LNCAP (cell line): ENCODE results near the gene HDAC9.

Experiments used
- TF ChIP-seq, protein P1 (sequence below): fragments of 450-650 bp; IDR thresholded peaks from 2 replicates; pipeline ENCODE4 v1.5.1; 2017; ENCODE audit warnings: mild to moderate bottlenecking

The HDAC9 gene

DNA sequence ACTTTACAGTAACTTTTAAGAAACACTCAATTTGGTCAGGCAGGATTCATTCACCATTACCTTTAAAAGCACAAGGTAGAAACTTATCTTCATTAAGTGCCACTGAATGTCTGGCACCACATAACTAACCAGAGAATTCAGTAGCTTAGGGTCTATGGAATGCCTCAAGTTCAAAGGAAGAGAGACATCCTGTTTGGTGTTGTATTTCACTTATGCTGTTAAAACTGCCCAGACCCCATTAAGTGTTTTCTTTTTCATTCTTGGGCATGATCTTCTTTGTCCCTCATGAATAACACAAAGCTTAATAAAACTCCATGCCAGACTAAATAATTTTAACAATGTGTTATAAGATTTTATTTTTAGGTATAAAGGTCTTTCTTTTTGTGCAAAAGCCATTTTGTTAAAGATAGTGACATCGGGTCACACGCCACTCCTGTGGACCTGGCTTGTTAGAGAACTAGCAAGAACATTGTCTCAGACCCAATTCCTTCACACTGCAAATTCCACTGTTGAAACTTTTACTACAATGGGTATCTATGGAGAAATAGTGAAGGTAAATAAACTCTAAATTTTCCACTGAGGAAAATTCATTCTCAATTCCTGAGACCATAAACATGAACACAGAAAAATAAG is 400.9 kb downstream of the HDAC9 start:
- TF ChIP-seq, protein P1, sequence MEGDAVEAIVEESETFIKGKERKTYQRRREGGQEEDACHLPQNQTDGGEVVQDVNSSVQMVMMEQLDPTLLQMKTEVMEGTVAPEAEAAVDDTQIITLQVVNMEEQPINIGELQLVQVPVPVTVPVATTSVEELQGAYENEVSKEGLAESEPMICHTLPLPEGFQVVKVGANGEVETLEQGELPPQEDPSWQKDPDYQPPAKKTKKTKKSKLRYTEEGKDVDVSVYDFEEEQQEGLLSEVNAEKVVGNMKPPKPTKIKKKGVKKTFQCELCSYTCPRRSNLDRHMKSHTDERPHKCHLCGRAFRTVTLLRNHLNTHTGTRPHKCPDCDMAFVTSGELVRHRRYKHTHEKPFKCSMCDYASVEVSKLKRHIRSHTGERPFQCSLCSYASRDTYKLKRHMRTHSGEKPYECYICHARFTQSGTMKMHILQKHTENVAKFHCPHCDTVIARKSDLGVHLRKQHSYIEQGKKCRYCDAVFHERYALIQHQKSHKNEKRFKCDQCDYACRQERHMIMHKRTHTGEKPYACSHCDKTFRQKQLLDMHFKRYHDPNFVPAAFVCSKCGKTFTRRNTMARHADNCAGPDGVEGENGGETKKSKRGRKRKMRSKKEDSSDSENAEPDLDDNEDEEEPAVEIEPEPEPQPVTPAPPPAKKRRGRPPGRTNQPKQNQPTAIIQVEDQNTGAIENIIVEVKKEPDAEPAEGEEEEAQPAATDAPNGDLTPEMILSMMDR = no peak

DNA sequence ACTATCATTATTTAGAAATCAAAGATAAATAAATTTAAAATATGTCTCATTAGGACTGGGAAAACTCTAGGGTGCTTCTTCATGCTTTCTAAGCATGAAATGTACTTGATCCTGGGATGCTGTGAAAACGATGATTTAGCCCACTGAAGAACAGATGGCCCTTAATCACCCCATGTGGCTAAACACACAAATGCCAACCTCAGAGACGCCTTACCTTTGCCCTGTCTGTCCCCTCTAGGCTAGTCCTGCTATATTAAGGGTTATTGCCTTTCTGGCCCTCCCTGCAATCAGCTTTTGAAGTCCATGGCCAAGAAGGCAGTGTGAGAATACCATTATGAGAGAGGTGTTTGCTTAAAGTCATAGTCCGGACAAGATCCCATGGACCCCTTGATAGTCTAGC is 404.7 kb downstream of the HDAC9 start:
- TF ChIP-seq, protein P1 = no peak

DNA sequence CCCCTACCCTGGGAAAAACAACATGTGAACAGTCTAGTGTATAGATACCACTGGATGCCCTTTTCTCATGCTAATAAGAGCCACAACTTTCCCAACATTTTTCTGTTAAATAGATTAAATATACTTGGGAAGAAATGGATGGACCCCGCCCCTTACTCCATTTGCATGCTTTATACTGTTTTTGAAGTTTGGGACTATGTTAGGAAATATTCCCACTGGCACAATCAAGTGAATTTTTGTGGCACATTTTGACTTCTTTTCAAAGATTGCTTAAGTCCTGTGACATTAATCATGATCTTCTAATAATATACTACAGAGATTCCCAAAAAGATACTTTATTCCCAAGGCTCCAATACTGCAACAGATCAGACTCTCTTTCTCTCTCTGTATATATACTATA is 405.3 kb downstream of the HDAC9 start:
- TF ChIP-seq, protein P1 = no peak

DNA sequence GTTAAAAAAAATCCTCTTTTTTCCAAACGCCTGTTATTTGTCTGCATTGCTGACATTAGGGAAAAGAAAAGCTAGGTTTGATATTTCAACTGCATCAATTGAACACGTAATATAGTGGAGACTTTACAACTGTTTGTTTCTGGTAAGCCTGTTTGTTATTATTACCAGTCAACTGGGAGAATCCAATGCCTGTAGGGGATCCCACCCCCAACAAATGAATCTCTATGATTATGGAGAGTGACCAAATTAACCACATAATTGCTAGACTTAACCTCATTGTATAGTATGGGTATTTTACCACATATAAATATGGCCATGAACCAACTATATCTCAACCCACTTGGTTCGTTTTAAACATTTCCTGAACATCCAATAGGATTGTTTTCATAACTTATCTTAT is 405.8 kb downstream of the HDAC9 start:
- TF ChIP-seq, protein P1 = no peak

DNA sequence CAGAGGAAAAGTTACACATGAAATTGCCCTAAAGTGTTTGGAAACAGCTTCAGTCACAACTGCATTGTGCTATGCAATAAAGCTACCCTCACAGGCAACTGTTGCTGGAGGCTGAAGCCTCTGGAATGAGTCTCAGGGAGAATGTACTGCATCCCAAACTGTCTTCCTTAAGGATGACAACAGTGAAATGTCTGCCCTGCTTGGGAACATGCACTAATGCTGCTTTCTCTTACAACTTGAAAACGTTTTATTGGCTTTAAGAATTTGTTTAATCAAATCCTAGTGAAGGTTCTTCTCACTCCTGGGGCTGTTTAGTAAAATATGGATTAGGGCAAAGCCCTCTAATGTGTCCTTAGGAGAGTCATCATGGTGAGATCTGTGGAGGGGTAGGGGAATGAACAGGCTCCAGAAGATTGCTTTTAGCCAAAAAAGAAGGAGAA is 406.5 kb downstream of the HDAC9 start:
- TF ChIP-seq, protein P1 = no peak

DNA sequence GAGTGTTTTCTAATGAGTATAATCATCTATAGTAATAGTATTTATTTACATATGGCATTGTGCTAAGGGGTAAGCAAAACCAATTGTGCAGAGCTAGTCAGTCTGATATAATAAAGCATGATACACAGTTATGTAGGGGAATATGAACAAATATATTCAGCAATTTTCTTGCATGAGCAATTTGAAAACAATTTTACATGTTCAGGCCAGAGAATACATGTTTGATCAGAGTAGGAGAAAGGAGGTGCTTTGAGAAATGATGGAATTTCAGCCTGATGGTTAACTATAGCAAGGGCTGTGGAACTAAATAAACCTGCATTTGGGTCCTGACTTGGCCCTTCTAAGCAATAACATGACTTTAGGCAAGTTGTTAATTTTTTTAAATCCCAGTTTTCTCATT is 407.3 kb downstream of the HDAC9 start:
- TF ChIP-seq, protein P1 = no peak

DNA sequence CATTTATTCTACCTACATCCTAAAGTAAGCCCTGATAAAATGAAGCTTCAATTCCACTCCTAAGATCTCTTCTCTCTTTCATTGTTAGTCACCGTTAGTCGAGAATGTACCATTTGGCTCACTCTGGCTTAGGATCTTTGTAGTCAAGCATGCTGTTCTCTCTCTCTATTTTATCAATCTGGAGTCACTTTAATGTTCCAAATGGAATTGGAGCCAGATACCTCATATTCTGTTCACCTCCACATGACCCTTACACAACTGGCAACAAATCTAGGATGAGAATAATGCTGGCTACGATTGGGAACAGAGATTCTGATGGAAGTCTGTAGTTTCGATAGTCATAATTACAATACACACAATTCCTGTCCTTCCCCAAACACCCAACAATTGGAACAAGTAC is 408.1 kb downstream of the HDAC9 start:
- TF ChIP-seq, protein P1 = no peak
